HEK293 (cell line): ENCODE data around the gene LEUTX.
A peak's percentile ranks its signal among the peaks of the same experiment; 100 is the strongest.

Experiments
- CTCF ChIA-PET: fragments of 350-600 bp; formaldehyde crosslinking; extraction: SDS; loops from one replicate; lab custom pipeline; 2021; ENCODE audit warnings: antibody characterized with exemption; lab: Yijun Ruan, JAX
- POLR2A ChIA-PET: fragments of 300-600 bp; formaldehyde crosslinking; extraction: SDS; loops from one replicate; lab custom pipeline; 2020; ENCODE audit warnings: antibody characterized with exemption, inconsistent platforms; lab: Yijun Ruan, JAX
- H3K27ac ChIP-seq: fragments of 200-500 bp; sonication (Bioruptor generic); 2 replicates; pipeline ENCODE4 v1.5.1; 2014; ENCODE audit warnings: low read depth, low read length, control low read depth, inconsistent platforms; ENCODE audit errors: extremely low read depth
- H3K36me3 ChIP-seq, 2 experiments: fragments of 200-500 bp in 1 of 2; sonication (Bioruptor generic) in 1 of 2; 1 replicate in 1 of 2; 2 replicates in 1 of 2; pipeline ENCODE4 v1.5.1; 2014 to 2017; ENCODE audit warnings: inconsistent platforms in 2 of 2, low read length in 2 of 2; ENCODE audit not compliant: control insufficient read depth in 2 of 2, insufficient read depth in 1 of 2
- H3K4me1 ChIP-seq: fragments of 200-500 bp; sonication (Bioruptor generic); 2 replicates; pipeline ENCODE4 v1.5.1; 2014; ENCODE audit warnings: mild to moderate bottlenecking, low read length, inconsistent platforms; ENCODE audit not compliant: control insufficient read depth, insufficient read depth
- H3K4me3 ChIP-seq: 2 replicates; pipeline ENCODE4 v1.5.1; 2011; ENCODE audit warnings: low read depth, mild to moderate bottlenecking, control low read depth, low read length, moderate library complexity
- H3K9me3 ChIP-seq: fragments of 200-500 bp; sonication (Bioruptor generic); 2 replicates; pipeline ENCODE4 v1.5.1; 2014; ENCODE audit warnings: low read depth, low read length, inconsistent platforms; ENCODE audit not compliant: control insufficient read depth, insufficient read depth
- BCL6B ChIP-seq: fragments of 450-650 bp; formaldehyde crosslinking; IDR thresholded peaks from 2 replicates; pipeline ENCODE4 v1.5.1; 2017; ENCODE audit warnings: missing biosample characterization, missing genetic modification characterization
- ELK4 ChIP-seq: IDR thresholded peaks from 2 replicates; pipeline ENCODE4 v1.6.1; 2011; ENCODE audit warnings: mild to moderate bottlenecking, low read depth, low read length, borderline replicate concordance
- PRDM10 ChIP-seq: fragments of 450-650 bp; formaldehyde crosslinking; IDR thresholded peaks from 2 replicates; pipeline ENCODE4 v1.5.1; 2016; ENCODE audit warnings: missing biosample characterization, missing genetic modification characterization
- RBAK ChIP-seq: fragments of 450-650 bp; formaldehyde crosslinking; IDR thresholded peaks from 2 replicates; pipeline ENCODE4 v1.5.1; 2016; ENCODE audit warnings: missing biosample characterization, missing genetic modification characterization
- WT1 ChIP-seq: fragments of 450-650 bp; formaldehyde crosslinking; IDR thresholded peaks from 2 replicates; pipeline ENCODE4 v1.5.1; 2016; ENCODE audit warnings: missing biosample characterization, missing genetic modification characterization
- YY2 ChIP-seq: fragments of 450-650 bp; formaldehyde crosslinking; IDR thresholded peaks from 2 replicates; pipeline ENCODE4 v1.5.1; 2016; ENCODE audit warnings: missing biosample characterization, missing genetic modification characterization
- ZBTB44 ChIP-seq: fragments of 450-650 bp; IDR thresholded peaks from 2 replicates; pipeline ENCODE4 v1.5.1; 2018; ENCODE audit warnings: missing biosample characterization, mild to moderate bottlenecking, missing genetic modification characterization
- ZNF114 ChIP-seq: fragments of 450-650 bp; formaldehyde crosslinking; IDR thresholded peaks from 2 replicates; pipeline ENCODE4 v1.5.0; 2017; ENCODE audit warnings: missing biosample characterization, missing genetic modification characterization
- ZNF138 ChIP-seq: fragments of 450-650 bp; formaldehyde crosslinking; IDR thresholded peaks from 2 replicates; pipeline ENCODE4 v1.5.1; 2016; ENCODE audit warnings: missing biosample characterization, missing genetic modification characterization, borderline replicate concordance
- ZNF148 ChIP-seq: fragments of 450-650 bp; formaldehyde crosslinking; IDR thresholded peaks from 2 replicates; pipeline ENCODE4 v1.5.0; 2017; ENCODE audit warnings: missing biosample characterization, missing genetic modification characterization, borderline replicate concordance
- ZNF239 ChIP-seq: fragments of 450-650 bp; formaldehyde crosslinking; IDR thresholded peaks from 2 replicates; pipeline ENCODE4 v1.5.1; 2016; ENCODE audit warnings: missing biosample characterization, missing genetic modification characterization
- ZNF248 ChIP-seq: fragments of 450-650 bp; formaldehyde crosslinking; IDR thresholded peaks from 2 replicates; pipeline ENCODE4 v1.5.1; 2017; ENCODE audit warnings: missing biosample characterization, missing genetic modification characterization
- ZNF26 ChIP-seq: fragments of 450-650 bp; formaldehyde crosslinking; IDR thresholded peaks from 2 replicates; pipeline ENCODE4 v1.5.1; 2016; ENCODE audit warnings: missing biosample characterization, missing genetic modification characterization
- ZNF48 ChIP-seq: fragments of 450-650 bp; formaldehyde crosslinking; IDR thresholded peaks from 2 replicates; pipeline ENCODE4 v1.5.1; 2016; ENCODE audit warnings: missing biosample characterization, missing genetic modification characterization
- ZNF610 ChIP-seq: fragments of 450-650 bp; formaldehyde crosslinking; IDR thresholded peaks from 2 replicates; pipeline ENCODE4 v1.5.1; 2016; ENCODE audit warnings: missing biosample characterization, missing genetic modification characterization, borderline replicate concordance
- ZNF660 ChIP-seq: fragments of 450-650 bp; IDR thresholded peaks from 2 replicates; pipeline ENCODE4 v1.5.1; 2018; ENCODE audit warnings: missing biosample characterization, mild to moderate bottlenecking, missing genetic modification characterization
- ZNF664 ChIP-seq: fragments of 450-650 bp; formaldehyde crosslinking; IDR thresholded peaks from 2 replicates; pipeline ENCODE4 v1.5.1; 2016; ENCODE audit warnings: missing biosample characterization, missing genetic modification characterization

LEUTX gene

GRCh38 chr19:39818626-39819097 lies 40.0 kb downstream of the LEUTX start:
- POLR2A ChIA-PET: interaction anchor here (1.5 to 1.6 kb wide), 2 partner anchors 15 to 16 kb away, joined by 4 read pairs; partner anchors contain the start of gene DYRK1B
- H3K4me3 ChIP-seq: no peak overlapping the region
- CTCF ChIA-PET: interaction anchor here (0.5 to 9.7 kb wide), 4 partner anchors 23 to 52 kb away, joined by 3 to 102 read pairs (median 4); no protein-coding TSS in a partner anchor

GRCh38 chr19:39819786-39820185 lies 41.1 kb downstream of the LEUTX start:
- CTCF ChIA-PET: interaction anchor here (0.6 to 9.7 kb wide), 5 partner anchors 24 to 1331 kb away, joined by 3 to 102 read pairs (median 4); no protein-coding TSS in a partner anchor
- TF ChIP-seq WT1 (no peak), ZNF248 (0 out of 2 replicates have a peak, but pooled peaks have one; percentile 7)
- TF ChIP-seq, all 188 proteins: peak for 1
- H3K9me3 ChIP-seq: no peaks in the 10 kb centered on the region; the same call in 1 of the 2 replicates
- H3K4me1 ChIP-seq: peaks cover 9% of the 10 kb centered on the region
- no peak overlapping the region for H3K4me3 ChIP-seq
- POLR2A ChIA-PET: interaction anchor here (1.3 to 1.6 kb wide), 2 partner anchors 14 to 384 kb away, joined by 3 to 4 read pairs; partner anchors contain the start of genes DYRK1B and RPS16
- peaks cover 9 to 64% of the 10 kb centered on the region in 2 experiments for H3K36me3 ChIP-seq
- H3K27ac ChIP-seq: no peak overlapping the region

More at GRCh38 chr19:39818626-39819097, 40.0 kb downstream of the LEUTX start:
- H3K36me3 ChIP-seq: peaks cover 9 to 74% of the 10 kb centered on the region in 2 experiments
- TF ChIP-seq ZNF26 (tag by site-specific recombination) (no peak), ZNF148 (tag by site-specific recombination) (0 out of 2 replicates have a peak, but pooled peaks have one; percentile 10)
- TF ChIP-seq, all 188 proteins: peak for 1
- Histone ChIP-seq H3K27ac (no peak overlapping the region), H3K9me3 (no peaks in the 10 kb centered on the region; the same call in 1 of the 2 replicates), H3K4me1 (peaks cover 7% of the 10 kb centered on the region)

- H3K9me3 ChIP-seq: no peaks in the 10 kb centered on the region; the same call in 1 of the 2 replicates
- peaks cover 12% of the 10 kb centered on the region for H3K4me1 ChIP-seq
- no peak overlapping the region for H3K4me3 ChIP-seq
- H3K27ac ChIP-seq: no peak overlapping the region
- ChIA-PET POLR2A (interaction anchor here (1.0 to 2.0 kb wide), 5 partner anchors 8 to 385 kb away, joined by 3 to 12 read pairs (median 3); partner anchors contain the start of genes DYRK1B, FBL, PSMC4 and RPS16), CTCF (interaction anchor here (0.6 to 9.7 kb wide), 6 partner anchors 13 to 1088 kb away, joined by 3 to 102 read pairs (median 8); partner anchors contain the start of gene DYRK1B)
- TF ChIP-seq ZNF610 (tag by site-specific recombination) (no peak), ZNF664 (tag by site-specific recombination) (peak; percentile 70), PRDM10 (tag by site-specific recombination) (0 out of 2 replicates have a peak, but pooled peaks have one; percentile 32), ZNF48 (no peak), BCL6B (tag by site-specific recombination) (no peak), ZNF239 (tag by site-specific recombination) (no peak), ZBTB44 (no peak), RBAK (tag by site-specific recombination) (peak; percentile 98), ZNF660 (tag by site-specific recombination) (peak; percentile 57; the same call in 1 of the 2 replicates), ELK4 (no peak), ZNF114 (tag by site-specific recombination) (no peak), ZNF138 (tag by site-specific recombination) (no peak), YY2 (tag by site-specific recombination) (no peak)
- peaks cover 11 to 64% of the 10 kb centered on the region in 2 experiments for H3K36me3 ChIP-seq
These were observed 42.0 kb downstream of the LEUTX start for GRCh38 chr19:39820696-39821095.
